NCI-H187 (cell line): ENCODE measurements around the gene EMB.
A peak's percentile ranks its signal among the peaks of the same experiment; 100 is the strongest.
"Not testable (repeated sequence)": the region's sequence is repeated elsewhere in the genome, so short reads cannot be mapped to it uniquely, and the experiment has no call there.

ENCODE experiments used
- DNase-seq, 2 experiments: peaks; one replicate each; lab custom pipeline; 2025; lab: John Stamatoyannopoulos, UW

Gene EMB

GRCh38 chr5:50440651-50441492, at the start of gene EMB:
Gene EMB (minus strand): TSS chr5:50441288. CDS start chr5:50441151, 137 bp downstream.
- DNase-seq = peak; percentile 87 to 89

- not testable (repeated sequence) for DNase-seq
These were observed 48.4 kb upstream of the EMB start for GRCh38 chr5:50489491-50489890.

GRCh38 chr5:50478790-50479189, 37.7 kb upstream of the EMB start:
- DNase-seq = not testable (repeated sequence)

- DNase-seq = no peak
These were observed 35.5 kb upstream of the EMB start for GRCh38 chr5:50476549-50476948.

GRCh38 chr5:50465015-50465414, 23.9 kb upstream of the EMB start:
- not testable (repeated sequence) for DNase-seq

- no peak for DNase-seq
These were observed 22.6 kb upstream of the EMB start for GRCh38 chr5:50463726-50464125.

- DNase-seq = peak in 1 of 2 experiments; percentile 85
These were observed 22.0 kb upstream of the EMB start for GRCh38 chr5:50463047-50463446.

GRCh38 chr5:50462579-50462978, 21.5 kb upstream of the EMB start:
- peak; percentile 58 to 85 for DNase-seq

GRCh38 chr5:50458372-50458771, 17.3 kb upstream of the EMB start:
- DNase-seq = not testable (repeated sequence)

GRCh38 chr5:50449241-50449640, 8.2 kb upstream of the EMB start:
- DNase-seq = not testable (repeated sequence)

GRCh38 chr5:50447941-50448340, 6.9 kb upstream of the EMB start:
- no peak for DNase-seq

GRCh38 chr5:50447228-50447627, 6.1 kb upstream of the EMB start:
- no peak for DNase-seq

- no peak for DNase-seq
These were observed 4.3 kb upstream of the EMB start for GRCh38 chr5:50445296-50445949.

- DNase-seq = not testable (repeated sequence)
These were observed 1.8 kb upstream of the EMB start for GRCh38 chr5:50442559-50443539.

GRCh38 chr5:50441493-50441955, 436 bp upstream of the EMB start:
- peak in 1 of 2 experiments; percentile 89 for DNase-seq

- no peak for DNase-seq
These were observed 1.9 kb downstream of the EMB start for GRCh38 chr5:50439221-50439620.

GRCh38 chr5:50438060-50438459, 3.0 kb downstream of the EMB start:
- DNase-seq = not testable (repeated sequence)

- DNase-seq = no peak
These were observed 5.9 kb downstream of the EMB start for GRCh38 chr5:50435168-50435567.

GRCh38 chr5:50431133-50431904, 9.8 kb downstream of the EMB start:
- not testable (repeated sequence) for DNase-seq

GRCh38 chr5:50423100-50423799, 17.8 kb downstream of the EMB start:
- DNase-seq = not testable (repeated sequence)
